Liver (tissue), 2 donors: Measurements from ENCODE around the gene TET3.

Experiments used
- EGR1 ChIP-seq, 2 donors: IDR thresholded peaks; 2 replicates each; pipeline ENCODE4 v1.6.1; 2016 to 2018; ENCODE audit warnings: antibody characterized with exemption in 2 of 2, low read depth in 2 of 2
- JUND ChIP-seq, 2 donors: IDR thresholded peaks; 2 replicates each; pipeline ENCODE4 v1.6.1; 2016; ENCODE audit warnings: antibody characterized with exemption in 2 of 2
- RXRA ChIP-seq, 2 donors: IDR thresholded peaks; 2 replicates each; pipeline ENCODE4 v1.6.1; 2017 to 2018; ENCODE audit warnings: antibody characterized with exemption in 2 of 2, mild to moderate bottlenecking in 1 of 2
- TAF1 ChIP-seq: conservative IDR thresholded peaks from 2 replicates; pipeline ENCODE4 v1.6.1; 2016; ENCODE audit warnings: antibody characterized with exemption, mild to moderate bottlenecking
- TF ChIP-seq, protein P1 (sequence below): IDR thresholded peaks from 2 replicates; pipeline ENCODE4 v1.6.1; 2016; ENCODE audit warnings: antibody characterized with exemption, mild to moderate bottlenecking
- donor health status: healthy.

- TF ChIP-seq, protein P1, sequence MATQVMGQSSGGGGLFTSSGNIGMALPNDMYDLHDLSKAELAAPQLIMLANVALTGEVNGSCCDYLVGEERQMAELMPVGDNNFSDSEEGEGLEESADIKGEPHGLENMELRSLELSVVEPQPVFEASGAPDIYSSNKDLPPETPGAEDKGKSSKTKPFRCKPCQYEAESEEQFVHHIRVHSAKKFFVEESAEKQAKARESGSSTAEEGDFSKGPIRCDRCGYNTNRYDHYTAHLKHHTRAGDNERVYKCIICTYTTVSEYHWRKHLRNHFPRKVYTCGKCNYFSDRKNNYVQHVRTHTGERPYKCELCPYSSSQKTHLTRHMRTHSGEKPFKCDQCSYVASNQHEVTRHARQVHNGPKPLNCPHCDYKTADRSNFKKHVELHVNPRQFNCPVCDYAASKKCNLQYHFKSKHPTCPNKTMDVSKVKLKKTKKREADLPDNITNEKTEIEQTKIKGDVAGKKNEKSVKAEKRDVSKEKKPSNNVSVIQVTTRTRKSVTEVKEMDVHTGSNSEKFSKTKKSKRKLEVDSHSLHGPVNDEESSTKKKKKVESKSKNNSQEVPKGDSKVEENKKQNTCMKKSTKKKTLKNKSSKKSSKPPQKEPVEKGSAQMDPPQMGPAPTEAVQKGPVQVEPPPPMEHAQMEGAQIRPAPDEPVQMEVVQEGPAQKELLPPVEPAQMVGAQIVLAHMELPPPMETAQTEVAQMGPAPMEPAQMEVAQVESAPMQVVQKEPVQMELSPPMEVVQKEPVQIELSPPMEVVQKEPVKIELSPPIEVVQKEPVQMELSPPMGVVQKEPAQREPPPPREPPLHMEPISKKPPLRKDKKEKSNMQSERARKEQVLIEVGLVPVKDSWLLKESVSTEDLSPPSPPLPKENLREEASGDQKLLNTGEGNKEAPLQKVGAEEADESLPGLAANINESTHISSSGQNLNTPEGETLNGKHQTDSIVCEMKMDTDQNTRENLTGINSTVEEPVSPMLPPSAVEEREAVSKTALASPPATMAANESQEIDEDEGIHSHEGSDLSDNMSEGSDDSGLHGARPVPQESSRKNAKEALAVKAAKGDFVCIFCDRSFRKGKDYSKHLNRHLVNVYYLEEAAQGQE: no peak
- no peak for TF ChIP-seq RXRA (IDR thresholded peaks at IDR 0.05)
- no peak for TF ChIP-seq EGR1 (IDR thresholded peaks at IDR 0.05; ENCODE audit: low read depth in 2 of 2)
- TF ChIP-seq TAF1: no peak
- no peak for TF ChIP-seq JUND (IDR thresholded peaks at IDR 0.05)
Measured at GRCh38 chr2:73963385-73964120, 21.2 kb upstream of the TET3 start.
